ENCODE results near the gene WHAMM. TPM values are rescaled to one million over a fixed set of nuclear protein-coding genes. Genes with fewer than 3 reads are reported as not detected.

The WHAMM gene, protein sequence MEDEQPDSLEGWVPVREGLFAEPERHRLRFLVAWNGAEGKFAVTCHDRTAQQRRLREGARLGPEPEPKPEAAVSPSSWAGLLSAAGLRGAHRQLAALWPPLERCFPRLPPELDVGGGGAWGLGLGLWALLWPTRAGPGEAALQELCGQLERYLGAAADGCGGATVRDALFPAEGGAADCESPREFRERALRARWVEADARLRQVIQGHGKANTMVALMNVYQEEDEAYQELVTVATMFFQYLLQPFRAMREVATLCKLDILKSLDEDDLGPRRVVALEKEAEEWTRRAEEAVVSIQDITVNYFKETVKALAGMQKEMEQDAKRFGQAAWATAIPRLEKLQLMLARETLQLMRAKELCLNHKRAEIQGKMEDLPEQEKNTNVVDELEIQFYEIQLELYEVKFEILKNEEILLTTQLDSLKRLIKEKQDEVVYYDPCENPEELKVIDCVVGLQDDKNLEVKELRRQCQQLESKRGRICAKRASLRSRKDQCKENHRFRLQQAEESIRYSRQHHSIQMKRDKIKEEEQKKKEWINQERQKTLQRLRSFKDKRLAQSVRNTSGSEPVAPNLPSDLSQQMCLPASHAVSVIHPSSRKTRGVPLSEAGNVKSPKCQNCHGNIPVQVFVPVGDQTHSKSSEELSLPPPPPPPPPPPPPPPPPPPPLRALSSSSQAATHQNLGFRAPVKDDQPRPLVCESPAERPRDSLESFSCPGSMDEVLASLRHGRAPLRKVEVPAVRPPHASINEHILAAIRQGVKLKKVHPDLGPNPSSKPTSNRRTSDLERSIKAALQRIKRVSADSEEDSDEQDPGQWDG
- total RNA-seq: 10 to 100 TPM; 14.1 to 22.1 (median 21.8) TPM

DNA sequence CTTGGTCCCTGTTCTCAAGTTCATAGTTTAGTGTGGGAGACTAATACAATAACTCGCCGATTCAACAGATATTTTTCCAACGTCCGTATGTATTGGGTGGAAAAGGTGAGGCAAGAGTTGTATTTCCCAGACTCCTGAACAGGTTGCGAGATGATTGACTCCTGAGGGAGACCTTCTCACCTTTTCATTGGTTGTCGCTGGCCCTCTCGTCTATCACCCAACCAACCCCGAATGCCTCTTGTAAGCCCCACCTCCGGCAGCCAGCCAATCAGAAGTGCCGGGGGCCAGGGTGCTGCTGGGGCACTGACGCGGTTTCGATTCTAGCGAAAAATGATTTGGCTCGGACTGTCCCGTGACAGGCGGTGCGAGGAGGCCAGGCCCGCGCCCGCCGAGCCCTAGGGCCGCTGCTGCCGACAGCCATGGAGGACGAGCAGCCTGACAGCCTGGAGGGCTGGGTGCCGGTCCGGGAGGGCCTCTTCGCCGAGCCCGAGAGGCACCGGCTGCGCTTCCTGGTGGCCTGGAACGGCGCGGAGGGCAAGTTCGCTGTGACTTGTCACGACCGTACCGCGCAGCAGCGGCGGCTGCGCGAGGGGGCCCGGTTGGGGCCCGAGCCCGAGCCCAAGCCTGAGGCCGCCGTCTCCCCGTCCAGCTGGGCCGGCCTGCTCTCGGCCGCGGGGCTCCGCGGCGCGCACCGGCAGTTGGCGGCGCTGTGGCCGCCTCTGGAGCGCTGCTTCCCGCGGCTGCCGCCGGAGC lies at the start of gene WHAMM:
Gene WHAMM (plus strand): TSS at position 321 of the 753 bp plus-strand sequence. CDS start 99 bp downstream, at position 420.
- in situ Hi-C loops (cut with MboI; ENCODE audit: low sequenced_read_pairs in 4 of 4): loop anchor here in 2 of 4 donors (10.0 to 25.0 kb wide), 2 partner anchors 55 to 272 kb away; partner anchors contain the start of gene RPS17 (in 2 of the 2)
- ATAC-seq (peak; percentile 79 to 83), DNase-seq (peak; percentile 100)
- peak within 1 kb of the TSS; percentile 69 to 86 (median 79) for H3K4me3 ChIP-seq
- intact Hi-C loops (cut with DNase I; ENCODE audit: low total_unique reads): loop anchor here (1.0 to 10.0 kb wide), 6 partner anchors 59 to 765 kb away; partner anchors contain the start of genes BTBD1, CPEB1 and MEX3B
- no peaks in the 10 kb centered on the region for H3K9me3 ChIP-seq
- peaks cover 0 to 15% of the 10 kb centered on the region in 2 donors for H3K36me3 ChIP-seq
- H3K27ac ChIP-seq: peak within 1 kb of the TSS; percentile 92 to 99 (median 96)
- H3K27me3 ChIP-seq: no peaks in the 10 kb centered on the region
- TF ChIP-seq POLR2A (IDR thresholded peaks at IDR 0.05): peak; percentile 99
- TF ChIP-seq, protein P1, sequence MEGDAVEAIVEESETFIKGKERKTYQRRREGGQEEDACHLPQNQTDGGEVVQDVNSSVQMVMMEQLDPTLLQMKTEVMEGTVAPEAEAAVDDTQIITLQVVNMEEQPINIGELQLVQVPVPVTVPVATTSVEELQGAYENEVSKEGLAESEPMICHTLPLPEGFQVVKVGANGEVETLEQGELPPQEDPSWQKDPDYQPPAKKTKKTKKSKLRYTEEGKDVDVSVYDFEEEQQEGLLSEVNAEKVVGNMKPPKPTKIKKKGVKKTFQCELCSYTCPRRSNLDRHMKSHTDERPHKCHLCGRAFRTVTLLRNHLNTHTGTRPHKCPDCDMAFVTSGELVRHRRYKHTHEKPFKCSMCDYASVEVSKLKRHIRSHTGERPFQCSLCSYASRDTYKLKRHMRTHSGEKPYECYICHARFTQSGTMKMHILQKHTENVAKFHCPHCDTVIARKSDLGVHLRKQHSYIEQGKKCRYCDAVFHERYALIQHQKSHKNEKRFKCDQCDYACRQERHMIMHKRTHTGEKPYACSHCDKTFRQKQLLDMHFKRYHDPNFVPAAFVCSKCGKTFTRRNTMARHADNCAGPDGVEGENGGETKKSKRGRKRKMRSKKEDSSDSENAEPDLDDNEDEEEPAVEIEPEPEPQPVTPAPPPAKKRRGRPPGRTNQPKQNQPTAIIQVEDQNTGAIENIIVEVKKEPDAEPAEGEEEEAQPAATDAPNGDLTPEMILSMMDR (IDR thresholded peaks at IDR 0.05 in 4 of 5, conservative IDR thresholded peaks at IDR 0.05 in 1 of 5): peak in 2 of 5 experiments; percentile 15 to 29
- H3K4me1 ChIP-seq: peaks cover 49 to 60% of the 10 kb centered on the region in 2 donors

DNA sequence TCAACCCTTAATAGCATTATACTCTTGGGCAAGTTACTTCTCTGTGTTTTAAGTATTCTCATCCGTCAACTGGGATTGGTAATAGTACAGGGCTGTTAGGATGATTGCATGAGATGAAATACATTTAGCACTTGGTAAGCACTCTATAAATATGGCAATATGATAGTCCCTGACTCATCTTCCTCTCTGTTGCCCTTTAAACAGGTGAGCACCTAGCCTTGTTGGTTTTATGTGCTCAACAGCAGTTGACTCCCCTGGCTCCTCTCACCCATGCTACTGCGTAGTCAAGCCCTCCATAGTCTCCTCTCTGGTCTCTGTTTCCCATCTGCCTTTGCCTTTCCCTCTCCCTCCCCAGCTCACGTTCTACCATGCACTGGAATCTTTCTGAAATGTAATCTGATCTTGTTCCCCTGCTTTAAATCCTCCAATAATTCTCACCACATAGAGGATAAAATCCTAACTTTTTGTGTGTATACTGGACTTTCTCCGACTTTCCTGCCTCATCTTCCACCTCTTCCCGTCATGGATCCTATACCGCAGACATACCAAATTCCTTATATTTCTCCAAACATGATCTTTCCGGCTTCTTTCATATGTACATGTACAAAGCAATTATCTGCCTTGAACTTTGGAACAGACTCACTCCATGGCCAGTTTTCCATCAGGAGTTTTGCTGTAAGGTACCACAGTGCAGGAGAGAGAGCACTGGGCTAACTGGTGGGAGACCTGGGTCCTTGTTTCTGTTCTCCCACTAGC lies 45.9 kb upstream of the WHAMM start:
- Histone ChIP-seq H3K4me3 (no peak overlapping the region), H3K36me3 (peaks cover 0 to 7% of the 10 kb centered on the region in 2 donors), H3K27ac (peak overlapping the region; percentile 88 to 96 (median 92)), H3K4me1 (peaks cover 50 to 81% of the 10 kb centered on the region in 2 donors), H3K9me3 (no peaks in the 10 kb centered on the region), H3K27me3 (no peaks in the 10 kb centered on the region)
- peak; percentile 85 to 92 for ATAC-seq
- intact Hi-C loops (cut with DNase I; ENCODE audit: low total_unique reads) (loop anchor here (2.0 to 10.0 kb wide), 3 partner anchors 43 to 341 kb away; partner anchors contain the start of genes FSD2 and TM6SF1), in situ Hi-C loops (cut with MboI; ENCODE audit: low sequenced_read_pairs in 4 of 4) (no loop called here)
- TF ChIP-seq, protein P1 (IDR thresholded peaks at IDR 0.05 in 4 of 5, conservative IDR thresholded peaks at IDR 0.05 in 1 of 5): no peak
- peak; percentile 75 to 84 for TF ChIP-seq POLR2A (IDR thresholded peaks at IDR 0.05)
- DNase-seq: peak; percentile 65 to 81

DNA sequence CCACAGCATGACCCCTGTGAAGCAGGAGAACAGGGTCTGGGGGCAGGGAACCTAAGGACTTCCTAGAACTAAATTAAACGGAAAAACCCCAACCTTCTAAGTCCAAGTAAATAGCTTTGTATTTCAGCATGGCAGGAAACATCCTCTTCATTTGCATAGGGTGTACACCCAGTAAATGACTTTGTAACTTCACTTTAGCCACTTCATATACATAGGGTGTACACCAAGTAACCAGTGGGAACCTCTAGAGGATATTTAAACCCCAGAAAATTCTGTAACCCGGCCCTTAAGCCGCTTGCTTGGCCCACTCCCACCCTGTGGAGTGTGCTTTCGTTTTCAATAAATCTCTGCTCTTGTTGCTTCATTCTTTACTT lies 45.3 kb upstream of the WHAMM start:
- no peak for TF ChIP-seq POLR2A (IDR thresholded peaks at IDR 0.05)
- TF ChIP-seq, protein P1 (IDR thresholded peaks at IDR 0.05 in 4 of 5, conservative IDR thresholded peaks at IDR 0.05 in 1 of 5): no peak
- no peaks in the 10 kb centered on the region for H3K9me3 ChIP-seq
- ATAC-seq (no peak), DNase-seq (no peak)
- no peak overlapping the region for H3K4me3 ChIP-seq
- H3K4me1 ChIP-seq: peaks cover 54 to 80% of the 10 kb centered on the region in 2 donors
- H3K27ac ChIP-seq: peak overlapping the region; percentile 88 to 96 (median 92)
- intact Hi-C loops (cut with DNase I; ENCODE audit: low total_unique reads) (loop anchor here (2.0 to 10.0 kb wide), 3 partner anchors 43 to 341 kb away; partner anchors contain the start of genes FSD2 and TM6SF1), in situ Hi-C loops (cut with MboI; ENCODE audit: low sequenced_read_pairs in 4 of 4) (no loop called here)
- no peaks in the 10 kb centered on the region for H3K27me3 ChIP-seq
- H3K36me3 ChIP-seq: peaks cover 0 to 1% of the 10 kb centered on the region in 2 donors
